ENCODE data around the gene PRAC1.

- TF ChIP-seq, protein P1, sequence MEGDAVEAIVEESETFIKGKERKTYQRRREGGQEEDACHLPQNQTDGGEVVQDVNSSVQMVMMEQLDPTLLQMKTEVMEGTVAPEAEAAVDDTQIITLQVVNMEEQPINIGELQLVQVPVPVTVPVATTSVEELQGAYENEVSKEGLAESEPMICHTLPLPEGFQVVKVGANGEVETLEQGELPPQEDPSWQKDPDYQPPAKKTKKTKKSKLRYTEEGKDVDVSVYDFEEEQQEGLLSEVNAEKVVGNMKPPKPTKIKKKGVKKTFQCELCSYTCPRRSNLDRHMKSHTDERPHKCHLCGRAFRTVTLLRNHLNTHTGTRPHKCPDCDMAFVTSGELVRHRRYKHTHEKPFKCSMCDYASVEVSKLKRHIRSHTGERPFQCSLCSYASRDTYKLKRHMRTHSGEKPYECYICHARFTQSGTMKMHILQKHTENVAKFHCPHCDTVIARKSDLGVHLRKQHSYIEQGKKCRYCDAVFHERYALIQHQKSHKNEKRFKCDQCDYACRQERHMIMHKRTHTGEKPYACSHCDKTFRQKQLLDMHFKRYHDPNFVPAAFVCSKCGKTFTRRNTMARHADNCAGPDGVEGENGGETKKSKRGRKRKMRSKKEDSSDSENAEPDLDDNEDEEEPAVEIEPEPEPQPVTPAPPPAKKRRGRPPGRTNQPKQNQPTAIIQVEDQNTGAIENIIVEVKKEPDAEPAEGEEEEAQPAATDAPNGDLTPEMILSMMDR (IDR thresholded peaks at IDR 0.05), result no peak
- no peak for TF ChIP-seq POLR2AphosphoS5 (IDR thresholded peaks at IDR 0.05)
- no peak for TF ChIP-seq POLR2A (IDR thresholded peaks at IDR 0.05)
- no peak for TF ChIP-seq EP300 (IDR thresholded peaks at IDR 0.05)
Observed at GRCh38 chr17:48730240-48730550, 7.9 kb upstream of the PRAC1 start.

All from suprapubic skin (tissue), 4 donors.